Left ventricle myocardium inferior (tissue), 1 donor: ENCODE results near the gene PARD3B. TPM values are rescaled to one million over a fixed set of nuclear protein-coding genes. Genes with fewer than 3 reads are reported as not detected.

Experiments
- DNase-seq: peaks from one replicate; pipeline ENCODE4 v3.0.0-alpha.2; 2020
- H3K27ac ChIP-seq: fragments of 200-600 bp; replicated peaks from 2 replicates; pipeline ENCODE4 v1.8.0; 2021
- H3K27me3 ChIP-seq: fragments of 200-600 bp; 2 replicates; pipeline ENCODE4 v1.8.0; 2021; ENCODE audit warnings: low read depth
- H3K36me3 ChIP-seq: fragments of 200-600 bp; 2 replicates; pipeline ENCODE4 v1.8.0; 2021
- H3K4me1 ChIP-seq: fragments of 200-600 bp; 2 replicates; pipeline ENCODE4 v1.8.0; 2021
- H3K4me3 ChIP-seq: fragments of 200-600 bp; 2 replicates; pipeline ENCODE4 v1.8.0; 2021; ENCODE audit warnings: mild to moderate bottlenecking, moderate library complexity
- H3K9me3 ChIP-seq: fragments of 200-600 bp; replicated peaks from 2 replicates; pipeline ENCODE4 v1.8.0; 2021
- CTCF ChIP-seq: fragments of 200-600 bp; IDR thresholded peaks from 2 replicates; pipeline ENCODE4 v1.8.0; 2021; ENCODE audit warnings: antibody characterized with exemption, mild to moderate bottlenecking, borderline replicate concordance
- intact Hi-C: fragments of 100-400 bp; cut with micrococcal nuclease; formaldehyde crosslinking; loops from one replicate; pipeline ENCODE4 v1.11.0; 2022
- total RNA-seq: library from RNA; stranded (reverse); fragmentation: NEBNext Ultra II Directional; extraction: Animal tissue kit (Norgen Biotek cat#: 25700); gene quantifications from one replicate; pipeline ENCODE4 v1.2.1, GENCODE V29; 2021
- donor health status: DM: no; HTN: yes; CAD: no; lungs with severe emphysema.

PARD3B gene
- total RNA-seq, 1 donor from 2014 or later, result 9.1 TPM

- Histone ChIP-seq H3K27ac (no peak overlapping the region), H3K4me1 (peaks cover 6% of the 10 kb centered on the region), H3K9me3 (no peaks in the 10 kb centered on the region), H3K27me3 (no peaks in the 10 kb centered on the region), H3K36me3 (no peaks in the 10 kb centered on the region), H3K4me3 (no peak overlapping the region)
- no peak for TF ChIP-seq CTCF
- no peak for DNase-seq
- intact Hi-C loops, result no loop called here
Measured at GRCh38 chr2:204730603-204731002, 185.3 kb downstream of the PARD3B start.

GRCh38 chr2:204732019-204732418, 186.7 kb downstream of the PARD3B start:
- peaks cover 6% of the 10 kb centered on the region for H3K4me1 ChIP-seq
- no peaks in the 10 kb centered on the region for H3K27me3 ChIP-seq
- DNase-seq, result no peak
- no peak for TF ChIP-seq CTCF
- H3K4me3 ChIP-seq, result no peak overlapping the region
- no peaks in the 10 kb centered on the region for H3K36me3 ChIP-seq
- intact Hi-C loops, result no loop called here
- no peak overlapping the region for H3K27ac ChIP-seq
- H3K9me3 ChIP-seq, result peaks cover 4% of the 10 kb centered on the region

- Histone ChIP-seq H3K36me3 (no peaks in the 10 kb centered on the region), H3K27me3 (no peaks in the 10 kb centered on the region), H3K27ac (no peak overlapping the region), H3K4me1 (peaks cover under 1% of the 10 kb centered on the region), H3K4me3 (no peak overlapping the region), H3K9me3 (peaks cover 30% of the 10 kb centered on the region)
- intact Hi-C loops, result no loop called here
- TF ChIP-seq CTCF, result no peak
- DNase-seq, result no peak
Measured at GRCh38 chr2:204737296-204737695, 192.0 kb downstream of the PARD3B start.

- Histone ChIP-seq H3K4me1 (no peaks in the 10 kb centered on the region), H3K4me3 (no peak overlapping the region), H3K27ac (no peak overlapping the region), H3K27me3 (no peaks in the 10 kb centered on the region), H3K36me3 (no peaks in the 10 kb centered on the region), H3K9me3 (peaks cover 30% of the 10 kb centered on the region)
- DNase-seq, result no peak
- intact Hi-C loops, result no loop called here
- TF ChIP-seq CTCF, result no peak
Measured at GRCh38 chr2:204738721-204739120, 193.4 kb downstream of the PARD3B start.

- Histone ChIP-seq H3K36me3 (no peaks in the 10 kb centered on the region), H3K27ac (no peak overlapping the region), H3K27me3 (no peaks in the 10 kb centered on the region), H3K9me3 (peaks cover 23% of the 10 kb centered on the region), H3K4me3 (no peak overlapping the region), H3K4me1 (no peaks in the 10 kb centered on the region)
- no peak for DNase-seq
- no peak for TF ChIP-seq CTCF
- intact Hi-C loops, result no loop called here
Measured at GRCh38 chr2:204743393-204743960, 198.2 kb downstream of the PARD3B start.
